Glomerular endothelial cell (primary cell): ENCODE results near the gene TSPAN5. TPM values are rescaled to one million over a fixed set of nuclear protein-coding genes. Genes with fewer than 3 reads are reported as not detected.

Source experiments
- DNase-seq: peaks from one replicate; pipeline ENCODE4 v3.0.0-alpha.2; 2011; ENCODE audit warnings: low read depth, low spot score; ENCODE audit errors: extremely low read depth
- total RNA-seq: library from RNA; depleted of rRNA; stranded (reverse); fragments of >200 nt; gene quantifications from 2 replicates; pipeline ENCODE4 v1.2.3, GENCODE V29; 2015

TSPAN5 gene
- total RNA-seq, 1 donor from 2014 or later = 35.6 TPM

DNA sequence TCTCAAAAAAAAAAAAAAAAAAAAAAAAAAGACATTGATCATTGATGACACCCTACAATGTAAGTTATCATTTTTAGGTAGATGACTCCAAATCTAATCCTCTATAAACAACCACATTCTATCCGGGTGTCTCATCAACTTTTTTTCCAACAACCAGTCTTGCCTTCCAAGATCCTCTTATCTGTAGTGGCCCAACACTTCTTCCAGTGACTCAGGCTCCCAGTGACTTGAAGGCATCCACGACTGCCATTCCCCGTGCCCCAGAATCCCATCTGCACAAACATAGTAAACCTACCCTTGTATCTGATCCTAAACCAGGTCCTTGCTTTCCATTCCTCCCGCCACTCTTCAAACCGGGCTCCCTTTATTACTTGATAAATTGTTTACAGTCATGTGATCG, 15.6 kb upstream of the TSPAN5 start:
- no peak for DNase-seq

DNA sequence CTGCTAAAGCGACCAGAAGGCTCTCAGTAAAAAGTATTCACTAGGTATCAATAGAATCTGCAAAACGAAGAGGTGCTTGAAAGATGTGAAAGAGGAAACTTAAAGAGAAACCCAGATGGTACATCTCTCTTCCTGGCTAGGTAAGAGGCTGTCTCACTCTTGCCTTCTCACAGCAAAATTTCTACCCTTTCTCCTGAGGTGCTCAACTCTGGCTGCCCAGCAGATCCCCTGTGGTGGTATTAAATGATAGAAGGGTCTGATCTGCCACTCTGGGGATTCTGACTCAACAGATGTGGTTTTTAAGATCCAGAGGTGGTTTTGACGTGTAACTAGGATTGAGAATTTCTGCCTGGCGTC, 14.9 kb upstream of the TSPAN5 start:
- no peak for DNase-seq

DNA sequence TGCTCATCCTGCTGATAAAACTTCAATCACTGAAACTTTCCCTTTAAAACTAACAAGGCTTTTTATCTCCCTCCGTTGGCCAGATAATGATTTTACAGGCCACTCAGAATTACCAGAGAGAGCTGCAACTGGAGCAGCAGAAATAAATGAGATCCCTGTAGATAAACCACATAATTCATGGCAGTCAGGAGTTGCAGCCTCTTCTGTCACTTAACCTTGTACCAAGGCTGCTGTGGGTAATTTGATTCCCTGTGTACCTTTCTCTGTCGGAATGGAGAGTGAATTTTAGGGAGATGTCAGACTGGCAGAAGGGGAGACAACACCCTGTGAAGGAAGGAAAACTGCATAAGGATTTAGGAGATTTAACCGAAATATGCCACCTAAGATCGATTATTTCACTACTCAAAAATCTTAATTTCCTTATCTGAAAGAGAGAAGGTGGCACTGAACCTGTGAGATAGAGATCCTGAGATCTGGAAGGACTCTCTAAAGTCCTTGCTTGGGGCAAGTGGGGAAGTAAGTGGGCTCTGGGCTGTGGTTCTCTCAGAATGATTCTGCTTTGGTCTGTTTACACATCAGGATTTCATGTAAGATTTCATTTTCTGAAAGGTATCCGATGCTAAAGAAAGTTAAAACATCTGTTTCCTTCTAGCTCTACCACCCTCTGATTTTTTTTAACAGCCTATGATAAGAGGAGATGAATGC, 14.3 kb upstream of the TSPAN5 start:
- DNase-seq = no peak

DNA sequence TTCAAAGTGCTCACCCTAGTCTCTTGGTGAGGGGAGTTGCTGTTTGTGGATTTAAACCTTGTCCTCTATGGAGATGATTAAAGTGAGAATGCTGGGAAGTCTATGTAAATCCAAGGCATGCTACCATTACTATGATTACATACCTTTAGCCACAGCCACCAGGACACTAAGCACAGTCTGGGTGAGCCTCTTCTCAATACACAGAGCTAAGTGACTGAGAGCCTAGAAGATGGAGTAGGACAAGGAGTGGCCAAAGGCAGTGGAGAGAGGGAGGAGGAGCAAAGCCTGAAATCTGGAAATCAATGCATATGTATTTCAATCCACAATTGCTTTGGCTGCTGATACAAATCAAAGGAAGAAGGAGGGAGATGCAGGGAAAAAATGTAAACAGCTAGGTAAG, 12.7 kb upstream of the TSPAN5 start:
- no peak for DNase-seq

DNA sequence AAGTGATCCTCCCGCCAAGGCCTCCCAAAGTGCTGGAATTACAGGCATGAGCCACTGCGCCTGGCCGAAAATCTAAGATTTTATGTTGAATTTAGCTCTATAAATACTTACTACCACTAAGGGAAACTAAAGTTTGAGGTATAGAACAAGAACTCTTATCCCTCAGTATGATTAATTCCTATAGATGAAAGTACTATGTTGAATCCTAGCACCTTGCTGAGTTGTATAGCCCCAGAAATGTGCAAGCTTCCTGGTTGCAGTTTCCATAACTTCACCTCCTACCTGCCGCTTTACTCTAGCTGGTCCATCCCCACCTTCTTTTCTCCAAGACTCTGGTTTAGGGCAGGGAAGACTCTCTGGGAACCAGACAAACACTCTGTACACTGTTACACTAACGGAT, 11.8 kb upstream of the TSPAN5 start:
- no peak for DNase-seq

DNA sequence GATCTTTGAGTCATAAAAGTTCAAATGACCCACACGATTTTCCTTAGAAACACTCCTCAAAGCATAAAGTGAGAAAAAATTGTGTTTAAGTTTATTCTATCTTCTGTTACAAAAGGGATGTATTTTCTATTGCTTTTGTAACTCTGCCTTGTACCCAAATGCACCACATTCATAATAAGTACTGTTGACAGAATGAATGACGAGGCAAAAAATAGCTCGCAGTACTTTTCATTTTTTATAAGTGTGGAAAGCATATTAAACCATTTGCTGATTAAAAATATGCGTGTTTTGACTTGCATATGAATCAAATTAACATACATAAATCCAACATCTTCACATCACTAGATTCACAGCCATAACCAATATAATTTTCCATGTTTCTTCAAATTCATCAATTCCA, 11.2 kb upstream of the TSPAN5 start:
- DNase-seq = no peak

DNA sequence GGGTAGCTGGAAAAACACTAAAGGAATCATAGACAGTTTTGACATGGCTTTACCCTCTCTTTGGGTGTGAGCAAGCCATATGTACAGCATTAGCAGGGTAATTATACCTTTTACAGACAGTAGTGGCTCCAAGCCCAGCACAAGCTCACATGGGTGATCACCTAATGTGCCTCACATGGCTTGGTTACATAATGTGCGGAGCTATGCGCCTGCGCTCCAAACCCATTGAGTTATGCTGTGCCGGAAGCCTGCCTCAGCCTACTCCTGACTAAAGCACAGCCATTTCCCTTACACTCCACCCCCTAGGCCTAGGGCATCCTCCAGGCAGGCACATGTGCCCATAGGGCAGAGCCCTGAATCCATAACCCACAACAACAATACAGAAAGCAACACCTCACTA, 6.5 kb upstream of the TSPAN5 start:
- no peak for DNase-seq

DNA sequence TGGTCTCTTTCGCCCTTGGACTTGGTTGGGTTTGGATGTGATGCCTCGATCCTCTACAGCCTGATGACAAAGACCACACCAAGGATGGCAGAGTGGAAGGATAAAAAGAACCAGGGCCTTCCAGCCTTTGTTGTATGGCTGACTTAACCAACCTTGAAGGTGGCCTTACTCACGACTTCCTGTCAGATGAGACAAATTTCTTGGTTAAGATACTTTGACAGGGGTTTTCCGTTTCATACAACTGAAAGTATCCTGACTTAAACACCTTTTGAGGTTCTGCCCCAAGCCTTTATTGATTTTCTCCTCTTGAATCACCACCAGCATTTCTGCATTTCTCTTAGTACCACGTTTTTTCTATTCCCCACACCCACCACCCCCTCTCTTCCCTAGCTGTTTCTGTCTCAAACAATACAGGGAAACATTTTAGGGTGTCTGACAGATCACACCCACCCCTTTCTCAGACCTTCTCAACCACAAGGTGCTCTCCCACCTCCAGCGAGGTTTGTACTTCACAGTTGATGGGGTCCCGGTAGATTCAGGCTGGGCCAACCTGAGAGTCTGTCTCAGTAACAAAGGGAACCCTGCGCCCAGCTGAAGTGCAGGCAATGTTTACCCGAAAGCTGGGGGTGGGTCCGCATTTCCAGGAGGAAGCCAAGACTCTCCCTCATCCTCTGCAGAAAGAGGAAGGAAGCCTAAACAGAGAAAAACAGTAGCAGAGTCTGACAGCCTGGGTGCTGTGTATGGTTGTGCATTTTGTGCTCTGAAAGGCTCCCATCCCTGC, 5.0 kb upstream of the TSPAN5 start:
- DNase-seq = no peak

DNA sequence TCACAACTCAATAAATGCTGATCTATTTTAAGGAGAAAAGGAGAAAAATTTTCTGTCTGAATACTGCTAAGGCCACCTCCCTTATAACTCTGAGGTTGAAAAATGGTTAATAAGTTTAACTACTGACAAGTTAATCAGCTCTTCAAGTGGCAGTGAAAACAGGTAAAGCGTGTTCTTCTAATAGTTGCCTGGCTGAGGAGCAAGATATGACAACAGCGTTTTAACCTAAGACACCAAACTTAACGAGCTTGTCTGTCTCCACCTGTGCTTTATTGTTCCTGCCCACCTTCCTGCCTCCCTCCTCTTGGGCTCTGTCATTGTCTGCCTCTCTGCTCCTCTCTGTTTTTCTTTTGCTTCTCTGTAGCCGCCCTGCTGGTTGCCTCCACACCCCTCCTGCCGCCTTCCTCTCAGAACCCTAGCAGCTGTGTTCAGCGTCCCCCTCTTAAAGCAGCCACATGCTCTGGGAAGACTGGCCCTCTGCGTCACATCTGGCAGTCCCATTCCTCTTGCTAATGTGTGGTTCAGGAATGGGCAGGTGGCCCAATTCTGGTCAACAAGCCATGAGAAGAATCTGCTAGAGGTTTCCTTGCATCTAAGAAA, 4.3 kb upstream of the TSPAN5 start:
- DNase-seq = no peak

DNA sequence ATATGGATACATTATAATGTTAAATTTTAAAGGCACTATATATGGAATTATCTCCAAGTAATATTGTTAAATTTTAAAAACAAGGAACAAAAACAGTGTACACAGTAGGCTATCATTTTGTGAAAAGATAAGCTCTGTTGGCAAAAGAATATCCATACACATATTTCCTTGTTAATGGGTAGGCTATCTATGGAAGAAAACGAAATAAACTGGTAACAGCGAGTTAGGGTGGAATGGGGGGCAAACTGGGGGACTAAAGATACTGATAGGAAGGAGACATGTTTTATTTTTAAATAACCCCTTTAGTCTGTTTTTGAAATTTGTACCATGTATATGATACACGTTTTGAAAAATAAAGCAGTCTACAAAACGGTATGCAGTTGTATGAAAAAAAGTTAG, 3.6 kb upstream of the TSPAN5 start:
- DNase-seq = no peak

DNA sequence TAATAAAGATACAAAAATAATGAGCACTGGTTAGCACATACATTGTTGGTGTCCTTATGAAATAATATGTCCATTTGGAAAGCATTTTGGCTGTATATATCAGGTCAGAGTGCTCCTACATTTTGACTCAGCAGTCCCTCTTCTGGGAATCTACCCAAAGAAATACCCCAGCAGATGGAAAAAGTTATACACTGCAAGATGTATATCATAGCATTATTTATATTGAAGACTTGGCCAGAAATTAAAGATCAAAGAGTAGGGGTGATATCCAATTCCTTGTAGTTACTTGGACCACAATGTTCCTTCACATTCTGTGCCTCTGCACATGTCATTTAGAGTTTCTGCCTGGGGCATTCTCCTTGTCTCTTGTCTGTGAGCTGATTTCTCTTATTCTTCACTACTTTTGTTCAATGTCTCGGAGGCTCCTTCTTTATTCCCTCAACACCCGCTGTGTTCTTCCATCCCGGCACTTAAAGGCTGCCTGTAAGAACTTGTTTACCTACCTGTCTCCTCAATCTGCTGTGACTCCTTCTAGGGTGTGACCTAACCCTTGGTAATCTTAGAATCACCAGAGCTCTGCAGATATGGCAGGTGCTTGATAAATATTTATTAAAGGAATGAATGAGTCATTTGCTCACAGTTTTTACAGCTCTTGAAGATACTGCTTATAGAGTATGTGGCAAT, 3.1 kb upstream of the TSPAN5 start:
- no peak for DNase-seq

DNA sequence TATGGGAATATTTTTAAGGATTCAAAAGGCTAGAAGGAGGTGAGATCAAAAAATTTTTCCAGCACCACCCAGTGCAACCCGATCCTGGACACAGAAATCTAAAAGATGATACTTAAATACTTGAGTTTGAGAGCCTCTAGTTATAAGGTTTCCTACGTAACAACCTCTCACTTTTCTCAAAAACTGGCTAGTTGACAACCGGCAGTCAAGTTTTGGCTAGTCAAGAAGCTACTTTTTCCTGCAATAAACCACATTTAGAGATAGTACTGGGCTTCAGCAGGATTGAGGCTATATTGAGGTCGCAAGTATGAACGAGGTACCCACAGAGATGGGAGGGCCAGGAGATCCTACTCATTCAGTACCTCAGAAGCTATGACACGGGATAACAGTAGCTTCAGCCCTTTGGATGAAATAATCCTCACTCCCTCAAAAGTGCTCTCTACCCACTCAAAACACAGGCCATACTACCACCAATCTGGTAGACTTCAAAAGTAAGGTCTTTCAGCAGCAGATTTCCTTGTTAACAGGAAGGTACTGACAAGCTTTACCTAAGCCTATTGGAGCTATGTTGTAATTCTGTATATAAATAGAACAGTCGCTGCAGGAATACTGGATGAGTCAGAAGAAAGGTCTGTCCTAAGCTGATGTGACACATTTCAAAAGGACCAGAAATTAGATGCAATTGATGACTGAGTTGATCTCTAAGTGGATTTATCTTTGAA, 1.5 kb upstream of the TSPAN5 start:
- no peak for DNase-seq

DNA sequence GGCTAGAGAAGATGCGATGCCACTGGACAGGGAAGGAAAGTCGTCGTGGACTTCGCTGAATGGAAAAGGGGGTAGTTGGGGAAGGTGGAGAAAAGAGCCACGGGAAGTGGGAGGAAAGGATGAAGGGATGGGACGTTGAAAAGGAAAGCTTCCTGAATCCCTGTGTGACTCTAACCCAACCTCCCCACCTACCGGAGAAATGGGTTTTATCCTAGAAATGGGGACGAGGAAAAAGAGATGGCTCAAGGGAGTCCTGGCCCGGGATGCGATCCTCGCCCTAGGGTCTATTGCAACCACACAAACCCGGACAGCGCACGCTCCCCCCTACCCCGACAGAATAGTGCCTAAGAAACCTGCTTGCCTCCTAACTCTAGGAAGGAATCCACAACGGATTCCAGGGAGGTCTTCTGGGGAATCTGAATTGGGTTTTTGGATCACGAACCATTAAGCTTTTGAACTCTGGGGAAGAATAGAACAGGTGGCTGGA, 738 bp upstream of the TSPAN5 start:
- no peak for DNase-seq

DNA sequence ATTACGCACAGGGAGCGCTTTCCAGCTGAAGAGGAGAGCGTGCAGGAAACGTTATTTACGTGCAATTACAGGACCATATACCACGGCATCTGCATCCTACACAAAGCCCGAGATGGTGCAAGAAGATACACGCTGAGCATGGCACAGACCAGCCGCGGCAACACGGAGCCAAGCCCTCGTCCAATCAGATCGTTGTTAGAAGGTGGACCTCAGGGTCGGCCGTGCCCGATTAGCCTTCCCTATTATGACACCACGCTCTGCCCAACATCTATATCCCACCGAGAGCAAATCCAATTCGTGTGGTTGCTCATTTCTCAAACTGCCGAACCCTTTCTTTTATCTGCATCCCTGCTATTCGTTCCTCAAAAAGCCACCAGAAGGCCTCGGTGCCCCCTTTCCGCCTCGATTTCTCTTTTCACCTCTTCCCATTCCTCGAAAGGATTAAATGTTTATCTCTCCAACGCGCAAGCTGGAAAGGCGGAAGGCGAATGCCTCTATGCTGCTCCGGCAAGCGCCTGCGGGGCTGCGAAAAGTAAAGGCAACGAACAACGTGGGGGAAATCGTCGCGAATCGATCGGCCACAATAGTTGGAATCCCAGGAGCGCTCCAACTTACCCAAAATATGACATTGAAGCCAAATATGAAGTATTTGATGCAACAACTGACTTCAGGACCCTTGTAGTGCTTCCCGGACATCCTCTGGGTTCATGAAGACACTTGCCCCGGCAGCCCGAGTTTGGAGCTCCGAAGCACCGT, 702 bp downstream of the TSPAN5 start:
- DNase-seq = peak; percentile 39

DNA sequence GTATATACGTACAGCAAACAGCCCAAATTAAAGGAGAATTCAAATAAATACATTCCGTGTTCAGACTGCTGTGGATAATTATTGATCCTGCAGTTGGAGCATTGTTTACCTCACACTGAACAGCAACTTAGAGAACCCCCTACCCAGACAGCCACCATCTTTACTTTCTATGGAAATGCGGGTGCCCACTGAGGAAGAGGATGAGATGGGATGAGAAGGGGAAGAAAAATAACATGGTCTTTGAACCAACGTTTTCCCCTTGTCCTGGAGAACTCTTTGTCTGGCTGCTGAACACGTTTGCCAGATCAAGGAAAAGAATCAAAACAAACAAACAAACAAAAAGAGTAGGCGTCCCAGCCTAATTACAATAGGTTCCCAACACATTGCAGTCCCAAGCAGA, 1.5 kb downstream of the TSPAN5 start:
- DNase-seq = no peak

DNA sequence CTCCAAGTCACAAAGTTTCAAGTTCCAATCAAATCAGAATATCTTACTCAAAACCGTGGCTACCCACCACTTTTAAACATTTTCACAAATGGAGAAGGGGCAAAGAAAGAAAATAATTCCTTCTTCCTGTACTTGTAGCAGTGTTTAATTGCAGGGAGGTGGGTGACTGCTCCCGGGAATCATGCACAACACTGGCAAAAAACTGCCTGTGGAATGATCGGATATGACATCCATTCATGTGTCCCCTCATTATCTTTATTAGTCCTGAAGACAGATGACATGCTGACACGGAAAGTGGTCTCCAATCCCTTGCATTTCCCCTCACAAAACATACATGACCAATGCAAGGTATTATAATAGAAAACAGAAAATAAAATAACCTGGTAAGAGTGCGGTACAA, 2.0 kb downstream of the TSPAN5 start:
- no peak for DNase-seq

DNA sequence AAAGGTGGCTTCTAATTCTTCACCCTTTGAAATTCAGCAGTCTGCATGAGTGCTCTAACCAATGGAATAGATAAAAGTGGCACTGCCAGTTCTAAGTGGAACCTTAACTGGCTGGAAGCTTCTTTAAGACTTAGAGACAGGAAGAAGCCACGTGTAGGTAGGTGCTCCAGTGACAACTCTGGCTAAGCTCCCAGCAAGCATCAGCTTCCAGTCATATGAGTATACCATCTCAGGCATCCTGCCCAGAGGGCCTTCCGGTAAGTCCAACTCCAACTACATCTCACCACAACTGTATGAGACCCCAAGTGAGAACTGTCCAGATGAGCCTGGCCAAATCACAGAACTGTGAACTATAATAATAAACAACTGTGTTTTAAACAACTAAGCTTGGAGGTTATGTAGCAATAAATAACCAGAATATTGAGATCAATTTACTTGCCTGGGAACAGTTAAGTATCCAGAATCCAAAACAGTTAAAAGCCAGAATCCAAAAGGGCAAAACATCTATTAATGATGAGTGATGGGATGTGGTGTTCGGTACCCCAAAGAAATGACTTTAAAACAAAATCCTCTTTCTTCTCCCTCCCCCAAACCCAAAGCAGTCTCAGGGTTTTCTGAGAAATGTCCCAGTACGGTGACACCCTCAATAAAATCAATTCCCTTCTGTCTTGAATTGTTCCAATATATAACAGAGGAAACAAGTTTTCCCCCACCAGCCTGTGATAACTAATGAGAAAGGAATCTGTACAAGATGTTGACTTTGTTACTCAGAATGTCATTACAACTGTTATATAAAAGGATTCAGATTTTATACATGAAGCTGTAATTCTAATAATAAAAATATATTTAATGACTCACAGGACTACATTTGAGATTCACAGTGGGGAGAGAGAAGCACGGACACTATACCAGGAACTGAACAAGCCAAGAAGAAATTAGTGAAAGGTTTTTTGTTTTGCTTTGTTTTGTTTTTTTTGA, 4.2 kb downstream of the TSPAN5 start:
- DNase-seq = peak; percentile 44

DNA sequence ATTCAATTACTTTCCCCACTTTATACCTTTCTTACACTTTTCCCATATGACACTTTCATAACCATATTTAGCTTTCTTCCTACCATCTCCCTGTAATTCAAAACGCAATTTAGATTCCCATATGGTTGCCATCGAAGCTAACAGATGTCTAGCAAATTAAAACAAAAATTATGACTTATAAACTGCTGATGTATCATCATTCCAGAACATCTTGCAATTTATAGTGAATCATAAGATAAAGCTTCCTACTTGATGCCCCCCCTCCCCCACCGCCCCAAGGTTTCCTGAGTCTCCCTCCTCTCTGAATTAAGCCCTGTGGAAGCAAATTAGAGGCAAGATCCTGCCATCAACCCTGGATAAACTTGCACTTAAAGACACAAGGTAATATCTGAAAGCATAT, 5.4 kb downstream of the TSPAN5 start:
- DNase-seq = no peak

DNA sequence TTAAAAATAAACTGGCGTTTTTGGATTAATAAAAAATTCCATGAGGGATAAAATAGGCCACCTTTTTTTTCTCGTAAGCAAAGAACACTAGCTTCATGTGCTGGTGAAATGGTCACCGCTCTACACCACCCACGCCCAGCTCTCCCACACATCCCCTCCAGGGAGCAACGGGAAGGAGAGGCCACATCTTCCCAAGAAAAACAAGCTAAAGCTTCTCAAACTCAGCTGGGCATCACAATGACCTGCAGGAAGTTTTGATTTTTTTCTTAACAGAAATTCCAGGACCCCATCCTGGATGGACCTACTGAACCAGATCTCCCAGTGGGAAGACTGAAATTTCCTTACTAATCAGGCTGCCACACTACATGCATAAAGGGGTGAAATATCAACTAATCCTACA, 9.8 kb downstream of the TSPAN5 start:
- no peak for DNase-seq
